Loucy (cell line): ENCODE measurements around the gene COIL.
A peak's percentile ranks its signal among the peaks of the same experiment; 100 is the strongest.

Experiments
- H2AFZ ChIP-seq: fragments of 200-600 bp; sonication (generic); 2 replicates; pipeline ENCODE4 v1.6.0; 2016; ENCODE audit warnings: antibody characterized with exemption, mild to moderate bottlenecking, low read length, moderate library complexity
- H3F3A ChIP-seq: fragments of 200-600 bp; 2 replicates; pipeline ENCODE4 v1.6.0; 2016; ENCODE audit warnings: antibody characterized with exemption, low read depth, mild to moderate bottlenecking
- H3K27me3 ChIP-seq: fragments of 200-600 bp; sonication (generic); 2 replicates; pipeline ENCODE4 v1.6.1; 2014; ENCODE audit warnings: low read length, mild to moderate bottlenecking; ENCODE audit not compliant: insufficient read depth, poor library complexity, severe bottlenecking
- H3K36me3 ChIP-seq: fragments of 200-600 bp; sonication (generic); 2 replicates; pipeline ENCODE4 v1.6.1; 2016; ENCODE audit warnings: low read length; ENCODE audit not compliant: insufficient read depth
- H3K4me1 ChIP-seq: fragments of 200-600 bp; sonication (generic); 2 replicates; pipeline ENCODE4 v1.5.1; 2014; ENCODE audit warnings: low read length, mild to moderate bottlenecking; ENCODE audit not compliant: insufficient read depth, poor library complexity, severe bottlenecking
- H3K4me2 ChIP-seq: fragments of 200-600 bp; sonication (generic); 2 replicates; pipeline ENCODE4 v1.6.0; 2014; ENCODE audit warnings: antibody characterized with exemption, low read length, low read depth, mild to moderate bottlenecking; ENCODE audit not compliant: poor library complexity, severe bottlenecking
- H3K4me3 ChIP-seq: fragments of 200-600 bp; sonication (generic); 2 replicates; pipeline ENCODE4 v1.5.1; 2014; ENCODE audit warnings: low read length, mild to moderate bottlenecking, mixed read lengths; ENCODE audit not compliant: poor library complexity, severe bottlenecking
- H3K79me2 ChIP-seq: fragments of 200-600 bp; sonication (generic); 2 replicates; pipeline ENCODE4 v1.6.1; 2014; ENCODE audit warnings: low read length; ENCODE audit not compliant: insufficient read depth
- H3K9ac ChIP-seq: fragments of 200-600 bp; sonication (generic); 2 replicates; pipeline ENCODE4 v1.6.0; 2014; ENCODE audit warnings: mild to moderate bottlenecking, low read depth, low read length, moderate library complexity; ENCODE audit not compliant: poor library complexity, severe bottlenecking
- H3K9me2 ChIP-seq: fragments of 200-600 bp; sonication (generic); replicated peaks from 2 replicates; pipeline ENCODE4 v1.6.1; 2016; ENCODE audit warnings: low read depth, low read length, mixed read lengths
- H3K9me3 ChIP-seq: fragments of 200-600 bp; sonication (generic); 2 replicates; pipeline ENCODE4 v1.6.1; 2014; ENCODE audit warnings: mild to moderate bottlenecking, antibody characterized with exemption, low read length, low read depth; ENCODE audit not compliant: insufficient read depth
- H4K20me1 ChIP-seq: fragments of 200-600 bp; sonication (generic); 2 replicates; pipeline ENCODE4 v1.6.0; 2014; ENCODE audit warnings: antibody characterized with exemption, low read length, mild to moderate bottlenecking; ENCODE audit not compliant: insufficient read depth, poor library complexity, severe bottlenecking
- CTCF ChIP-seq: fragments of 200-600 bp; sonication (generic); conservative IDR thresholded peaks from 2 replicates; pipeline ENCODE4 v1.5.1; 2014; ENCODE audit warnings: mild to moderate bottlenecking, antibody characterized with exemption, low read length
- EZH2phosphoT487 ChIP-seq: fragments of 200-600 bp; IDR thresholded peaks from 2 replicates; pipeline ENCODE4 v1.6.1; 2018; ENCODE audit warnings: antibody characterized with exemption, mild to moderate bottlenecking, moderate library complexity, borderline replicate concordance

The COIL gene

DNA sequence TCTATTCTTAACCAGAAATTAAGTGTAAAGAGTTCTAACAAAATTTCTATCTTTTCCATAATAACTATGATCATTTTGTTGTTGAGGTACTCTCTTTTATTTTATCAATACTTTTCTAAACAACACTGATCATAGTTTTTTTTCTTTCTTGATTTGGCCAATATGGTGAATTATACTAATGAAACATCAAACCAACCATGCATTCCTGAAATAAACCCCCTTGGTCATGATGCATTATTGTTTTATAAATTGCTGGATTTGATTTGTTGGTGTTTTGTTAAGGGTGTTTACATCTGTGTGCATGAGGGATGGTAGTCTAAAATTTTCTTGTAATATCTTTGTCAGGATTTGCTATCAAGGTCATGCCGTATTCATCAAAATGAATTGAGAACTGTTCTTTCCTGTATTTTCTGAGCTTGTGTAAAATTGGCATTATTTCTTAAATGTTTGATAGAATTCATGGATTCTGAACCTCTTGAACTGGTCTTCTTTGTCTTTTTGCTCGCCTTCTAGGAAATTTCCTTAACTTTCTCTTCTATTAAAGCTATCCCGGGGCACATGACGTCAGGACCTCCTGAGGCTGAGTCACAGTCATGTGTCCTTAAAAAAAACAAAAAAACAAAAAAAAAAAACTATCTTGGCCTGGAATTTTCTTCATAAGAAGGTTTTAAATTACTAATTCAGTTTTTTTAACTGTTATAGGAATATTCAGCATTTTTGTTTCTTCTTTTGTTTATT is 43.1 kb downstream of the COIL start:
- Histone ChIP-seq H2AFZ (no peak overlapping the region), H3K27me3 (no peaks in the 10 kb centered on the region), H3K9ac (no peak overlapping the region), H3K36me3 (no peaks in the 10 kb centered on the region), H3F3A (no peaks in the 10 kb centered on the region), H3K9me3 (no peaks in the 10 kb centered on the region), H3K9me2 (no peaks in the 10 kb centered on the region), H3K4me3 (no peak overlapping the region), H3K4me1 (peaks cover 13% of the 10 kb centered on the region), H3K4me2 (no peak overlapping the region), H3K79me2 (peaks cover 25% of the 10 kb centered on the region), H4K20me1 (peaks cover 7% of the 10 kb centered on the region)
- TF ChIP-seq CTCF (no peak), EZH2phosphoT487 (no peak)

DNA sequence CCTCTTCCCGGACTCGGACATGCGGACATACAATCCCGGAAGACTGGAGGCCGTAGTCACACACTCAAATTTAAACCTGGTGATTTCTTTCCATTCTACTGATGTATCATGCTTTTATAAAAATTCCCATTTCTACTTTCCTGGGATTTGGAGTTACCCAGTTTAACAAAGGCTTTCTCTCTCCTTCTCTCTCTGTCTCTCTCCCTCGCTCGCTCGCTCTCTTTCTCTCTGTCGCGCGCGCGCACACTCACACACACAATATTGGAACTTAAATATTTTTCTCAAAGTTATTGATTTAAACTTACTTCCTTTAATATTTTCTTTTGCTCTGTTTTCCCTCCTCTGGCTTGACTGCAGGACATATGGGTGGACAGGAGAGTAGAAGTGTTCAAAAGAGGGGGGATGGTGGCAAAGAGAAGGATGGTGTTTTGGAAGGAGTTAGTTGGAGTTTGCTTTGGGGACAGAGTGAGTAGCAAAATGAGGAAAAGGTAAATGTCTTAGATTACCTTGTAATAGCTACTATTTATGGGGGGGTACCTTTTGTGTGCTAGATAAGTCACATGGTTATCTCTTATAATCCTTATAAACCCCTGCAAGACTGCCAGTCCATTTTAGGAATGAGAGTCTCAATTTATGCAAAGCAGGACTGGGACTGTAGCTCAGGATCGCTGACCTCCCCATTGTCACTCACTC is 46.1 kb downstream of the COIL start:
- Histone ChIP-seq H3F3A (no peaks in the 10 kb centered on the region), H3K4me1 (peaks cover 37% of the 10 kb centered on the region), H3K4me2 (peak overlapping the region; percentile 80), H3K9me3 (no peaks in the 10 kb centered on the region), H4K20me1 (peaks cover 31% of the 10 kb centered on the region), H3K36me3 (no peaks in the 10 kb centered on the region), H2AFZ (peak overlapping the region; percentile 83), H3K9ac (peak overlapping the region; percentile 88), H3K79me2 (peaks cover 55% of the 10 kb centered on the region), H3K27me3 (no peaks in the 10 kb centered on the region), H3K4me3 (peak overlapping the region; percentile 94), H3K9me2 (no peaks in the 10 kb centered on the region)
- TF ChIP-seq CTCF, result no peak
- no peak for TF ChIP-seq EZH2phosphoT487

DNA sequence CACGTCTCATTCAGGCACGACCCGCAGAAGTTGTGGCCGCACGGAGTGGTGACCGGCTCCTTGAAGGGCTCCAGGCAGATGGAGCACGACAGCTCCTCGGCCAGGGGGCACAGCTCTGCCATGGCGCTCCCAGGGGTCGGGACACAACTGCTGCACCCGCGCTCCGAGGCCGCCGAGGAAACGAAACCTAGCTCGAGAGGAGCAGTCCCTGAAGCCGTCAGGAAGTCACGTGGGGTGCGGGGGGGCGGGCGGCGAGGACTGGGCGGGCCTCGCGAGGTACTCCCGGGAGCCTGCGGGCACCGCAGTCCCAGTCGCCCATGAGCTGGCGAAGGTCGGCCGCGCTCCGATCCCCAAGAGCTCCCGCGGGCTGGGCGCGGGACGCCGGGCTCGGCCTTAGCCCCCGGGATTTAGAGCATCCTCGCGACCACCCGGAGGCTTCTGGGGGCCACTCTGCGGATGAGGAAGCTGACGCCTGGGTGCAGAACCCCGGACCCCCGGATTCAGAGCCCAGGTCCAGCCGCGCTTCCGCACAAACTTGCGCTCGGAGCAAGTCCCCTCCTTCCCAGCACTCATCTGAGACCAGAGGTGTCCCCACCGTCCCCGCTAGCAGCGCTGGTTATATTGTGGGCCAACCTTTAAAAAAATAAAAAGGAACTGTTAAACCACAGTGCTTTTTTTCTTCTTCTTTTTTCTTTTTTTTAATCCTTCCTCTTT is 46.8 kb downstream of the COIL start, which contains the start of gene TRIM25:
TSS of gene TRIM25 (minus strand) at position 183 of the 714 bp plus-strand sequence. CDS start at position 122, 61 bp downstream.
- Histone ChIP-seq H3K4me3 (peak within 1 kb of the TSS; percentile 94), H3K4me1 (peaks cover 40% of the 10 kb centered on the region), H3F3A (no peaks in the 10 kb centered on the region), H3K27me3 (no peaks in the 10 kb centered on the region), H3K79me2 (peaks cover 62% of the 10 kb centered on the region), H3K36me3 (no peaks in the 10 kb centered on the region), H3K9me2 (no peaks in the 10 kb centered on the region), H4K20me1 (peaks cover 36% of the 10 kb centered on the region), H3K9ac (peak within 1 kb of the TSS; percentile 88), H3K9me3 (no peaks in the 10 kb centered on the region), H3K4me2 (peak within 1 kb of the TSS; percentile 95), H2AFZ (peak within 1 kb of the TSS; percentile 96)
- no peak for TF ChIP-seq EZH2phosphoT487
- TF ChIP-seq CTCF, result no peak
